GM12874 (cell line): Measurements from ENCODE around the gene IL1RAPL1.

Experiments used
- CTCF ChIP-seq: IDR thresholded peaks from 2 replicates; pipeline ENCODE4 v1.5.1; 2011; ENCODE audit warnings: low read depth, mild to moderate bottlenecking, control low read depth, low read length, moderate library complexity; ENCODE audit not compliant: insufficient read depth

The IL1RAPL1 gene

GRCh38 chrX:29491659-29492058 lies 904.4 kb downstream of the IL1RAPL1 start:
- TF ChIP-seq CTCF, result no peak

- no peak for TF ChIP-seq CTCF
Observed at GRCh38 chrX:29496636-29497180, 909.5 kb downstream of the IL1RAPL1 start.

- no peak for TF ChIP-seq CTCF
Observed at GRCh38 chrX:29506729-29507128, 919.5 kb downstream of the IL1RAPL1 start.

GRCh38 chrX:29518100-29518499 lies 930.9 kb downstream of the IL1RAPL1 start:
- no peak for TF ChIP-seq CTCF

GRCh38 chrX:29528281-29528680 lies 941.0 kb downstream of the IL1RAPL1 start:
- no peak for TF ChIP-seq CTCF

- TF ChIP-seq CTCF, result no peak
Observed at GRCh38 chrX:29530501-29530900, 943.3 kb downstream of the IL1RAPL1 start.

- TF ChIP-seq CTCF, result no peak
Observed at GRCh38 chrX:29531336-29531735, 944.1 kb downstream of the IL1RAPL1 start.
